Endothelial cell of umbilical vein (primary cell): ENCODE results near the gene KIF26B. TPM values are rescaled to one million over a fixed set of nuclear protein-coding genes. Genes with fewer than 3 reads are reported as not detected.

Source experiments
- BruUV-seq: library from RNA; stranded (reverse); fragments of 400-500 nt; replicated peaks from 2 replicates; lab custom pipeline; 2021; lab: Mats Ljungman, UMichigan
- CTCF ChIA-PET: fragments of 300-600, 350-600 bp; sonication (Branson Sonifier 250); formaldehyde crosslinking; loops from one replicate; lab custom pipeline; 2021; ENCODE audit warnings: antibody characterized with exemption, inconsistent platforms; lab: Charles Lee
- POLR2A ChIA-PET: fragments of 300-600, 350-600 bp; sonication (Branson Sonifier 250); formaldehyde crosslinking; loops from one replicate; lab custom pipeline; 2021; ENCODE audit warnings: antibody characterized with exemption, inconsistent platforms; lab: Charles Lee
- DNase-seq: peaks from one replicate; pipeline ENCODE4 v3.0.0-alpha.2; 2011; ENCODE audit warnings: low read depth, low spot score
- FAIRE-seq: peaks from 2 replicates; lab custom pipeline; 2011; peaks lifted over from hg19 to GRCh38; lab: Jason Lieb, UNC
- H2AFZ ChIP-seq: 2 replicates; pipeline ENCODE4 v1.6.0; 2012; ENCODE audit warnings: low read depth, low read length, control low read depth, inconsistent platforms
- H3K27ac ChIP-seq: 2 replicates; pipeline ENCODE4 v1.5.1; 2011; ENCODE audit warnings: low read depth, mild to moderate bottlenecking, control low read depth, low read length, moderate library complexity; ENCODE audit not compliant: insufficient read depth
- H3K27me3 ChIP-seq, 2 experiments: 2 replicates each; pipeline versions ENCODE4 v1.6.0 to v1.6.1; 2011; ENCODE audit warnings: low read length in 2 of 2, mixed read lengths in 1 of 2; ENCODE audit not compliant: control insufficient read depth in 2 of 2, insufficient read depth in 2 of 2
- H3K36me3 ChIP-seq, 2 experiments: 2 replicates in 1 of 2; 3 replicates in 1 of 2; pipeline ENCODE4 v1.5.1; 2011; ENCODE audit warnings: low read length in 2 of 2, mild to moderate bottlenecking in 1 of 2, moderate library complexity in 1 of 2; ENCODE audit not compliant: control insufficient read depth in 2 of 2, insufficient read depth in 2 of 2; ENCODE audit errors: extremely low read depth in 1 of 2
- H3K4me1 ChIP-seq: 3 replicates; pipeline ENCODE4 v1.5.1; 2011; ENCODE audit warnings: mild to moderate bottlenecking, low read length; ENCODE audit not compliant: control insufficient read depth, insufficient read depth; ENCODE audit errors: extremely low read depth
- H3K4me2 ChIP-seq: 2 replicates; pipeline ENCODE4 v1.6.1; 2011; ENCODE audit warnings: low read length, control low read depth, mixed read lengths; ENCODE audit not compliant: insufficient read depth
- H3K4me3 ChIP-seq, 3 experiments: fragments of 200-600 bp in 1 of 3; sonication (generic), shearing (Covaris generic) in 1 of 3; replicated peaks in 1 of 3; 2 replicates each; pipeline ENCODE4 v1.5.1; 2011 to 2016; ENCODE audit warnings: control low read depth in 3 of 3, low read length in 3 of 3, mild to moderate bottlenecking in 2 of 3, inconsistent platforms in 1 of 3, low read depth in 1 of 3, moderate library complexity in 1 of 3; ENCODE audit not compliant: insufficient read depth in 1 of 3
- H3K79me2 ChIP-seq: 2 replicates; pipeline ENCODE4 v1.6.0; 2012; ENCODE audit warnings: low read length, inconsistent platforms; ENCODE audit not compliant: control insufficient read depth, insufficient read depth
- H3K9ac ChIP-seq: replicated peaks from 2 replicates; pipeline ENCODE3; 2011; ENCODE audit warnings: low read length, control low read depth; ENCODE audit not compliant: insufficient read depth; ENCODE audit errors: extremely low read depth
- H3K9me1 ChIP-seq: replicated peaks from 3 replicates; pipeline ENCODE4 v1.6.0; 2011; ENCODE audit warnings: mild to moderate bottlenecking, low read length; ENCODE audit not compliant: control insufficient read depth, insufficient read depth; ENCODE audit errors: extremely low read depth
- H3K9me3 ChIP-seq: replicated peaks from 2 replicates; pipeline ENCODE4 v1.5.1; 2012; ENCODE audit warnings: low read length, inconsistent platforms; ENCODE audit not compliant: control insufficient read depth, insufficient read depth
- H4K20me1 ChIP-seq: replicated peaks from 2 replicates; pipeline ENCODE3; 2011; ENCODE audit warnings: mild to moderate bottlenecking, low read length; ENCODE audit not compliant: control insufficient read depth, insufficient read depth; ENCODE audit errors: extremely low read depth
- CTCF ChIP-seq, 2 donors: IDR thresholded peaks; 1 replicate in 1 of 2; 2 replicates in 1 of 2; pipeline ENCODE4 v1.5.1; 2011; ENCODE audit warnings: low read length in 2 of 2, mild to moderate bottlenecking in 2 of 2, moderate library complexity in 2 of 2, control low read depth in 1 of 2, inconsistent platforms in 1 of 2, low read depth in 1 of 2; ENCODE audit not compliant: insufficient read depth in 1 of 2; ENCODE audit errors: extremely low read depth in 1 of 2
- EZH2 ChIP-seq: IDR thresholded peaks from 2 replicates; pipeline ENCODE4 v1.6.1; 2012; ENCODE audit warnings: borderline replicate concordance, low read depth, mild to moderate bottlenecking, moderate library complexity, low read length, inconsistent platforms; ENCODE audit not compliant: severe bottlenecking
- FOS ChIP-seq: IDR thresholded peaks from 2 replicates; pipeline ENCODE4 v1.6.1; 2011; ENCODE audit warnings: mild to moderate bottlenecking, low read length, moderate library complexity, borderline replicate concordance; ENCODE audit not compliant: insufficient read depth
- GATA2 ChIP-seq: IDR thresholded peaks from 2 replicates; pipeline ENCODE4 v1.7.0; 2011; ENCODE audit warnings: low read depth, mild to moderate bottlenecking, moderate library complexity, mixed read lengths, low read length; ENCODE audit not compliant: insufficient read length, insufficient read depth
- JUN ChIP-seq: IDR thresholded peaks from 2 replicates; pipeline ENCODE4 v1.6.1; 2011; ENCODE audit warnings: borderline replicate concordance, low read depth; ENCODE audit not compliant: insufficient read length, insufficient read depth
- MAX ChIP-seq: IDR thresholded peaks from 2 replicates; pipeline ENCODE4 v1.6.1; 2011; ENCODE audit not compliant: insufficient read depth, insufficient read length
- MYC ChIP-seq: IDR thresholded peaks from one replicate; pipeline ENCODE4 v1.6.1; 2011; ENCODE audit warnings: mild to moderate bottlenecking, low read depth, low read length
- POLR2A ChIP-seq: IDR thresholded peaks from 2 replicates; pipeline ENCODE4 v1.6.1; 2012; ENCODE audit warnings: low read depth, mild to moderate bottlenecking, control low read depth, low read length
- POLR2AphosphoS5 ChIP-seq: IDR thresholded peaks from 2 replicates; pipeline ENCODE4 v1.6.1; 2012; ENCODE audit warnings: low read depth, mild to moderate bottlenecking, control low read depth, low read length, moderate library complexity; ENCODE audit not compliant: insufficient read depth
- dilution Hi-C: fragments of 300-500 bp; cut with MboI; formaldehyde crosslinking; loops from one replicate; pipeline ENCODE4 v1.15.0; 2019; ENCODE audit warnings: low sequenced_read_pairs; ENCODE audit not compliant: extremely low pct_ligation_motif_present
- intact Hi-C: fragments of 100-400 bp; cut with micrococcal nuclease; formaldehyde crosslinking; loops from one replicate; pipeline ENCODE4 v1.10.0; 2022
- polyA plus RNA-seq, 4 experiments: library from polyadenylated mRNA; depleted of rRNA in 3 of 4; stranded (reverse) in 3 of 4; unstranded in 1 of 4; fragments of >200 nt; gene quantifications; 2 replicates each; pipeline versions ENCODE4 v1.2.1 to v1.2.3, GENCODE V29; 2011 to 2012; ENCODE audit warnings: missing spikeins in 1 of 4
- total RNA-seq: library from RNA; stranded (reverse); gene quantifications from 2 replicates; pipeline ENCODE4 v1.2.3, GENCODE V29; 2021

Gene KIF26B
- total and polyA plus RNA-seq, 2 donors (not counting 3 experiments of a cell fraction or from before 2014, with no cell fraction given) = 0.04 to 0.49 TPM

GRCh38 chr1:245528258-245528635, 373.5 kb downstream of the KIF26B start:
- CTCF ChIA-PET = no interaction called here
- Histone ChIP-seq H3K4me2 (no peak overlapping the region), H3K4me1 (no peaks in the 10 kb centered on the region), H3K27ac (no peak overlapping the region), H3K27me3 (no peaks in the 10 kb centered on the region), H3K79me2 (no peaks in the 10 kb centered on the region), H4K20me1 (no peaks in the 10 kb centered on the region), H3K4me3 (no peak overlapping the region), H3K9me3 (no peaks in the 10 kb centered on the region), H3K9ac (no peak overlapping the region), H3K36me3 (no peaks in the 10 kb centered on the region), H2AFZ (no peak overlapping the region), H3K9me1 (no peaks in the 10 kb centered on the region)
- FAIRE-seq (no peak), DNase-seq (no peak)
- dilution Hi-C loops (no loop called here), intact Hi-C loops (no loop called here)
- BruUV-seq = no TSS peak
- POLR2A ChIA-PET = no interaction called here
- TF ChIP-seq FOS = no peak

GRCh38 chr1:245530937-245531336, 376.2 kb downstream of the KIF26B start:
- dilution Hi-C loops (no loop called here), intact Hi-C loops (no loop called here)
- Histone ChIP-seq H3K36me3 (no peaks in the 10 kb centered on the region), H3K4me1 (no peaks in the 10 kb centered on the region), H2AFZ (no peak overlapping the region), H3K9me1 (no peaks in the 10 kb centered on the region), H3K79me2 (no peaks in the 10 kb centered on the region), H3K4me2 (no peak overlapping the region), H3K9me3 (no peaks in the 10 kb centered on the region), H3K4me3 (no peak overlapping the region), H3K27me3 (no peaks in the 10 kb centered on the region), H4K20me1 (no peaks in the 10 kb centered on the region), H3K27ac (no peak overlapping the region), H3K9ac (no peak overlapping the region)
- no TSS peak for BruUV-seq
- TF ChIP-seq POLR2A = no peak
- no peak for TF ChIP-seq CTCF (IDR thresholded peaks at IDR 0.05; ENCODE audit: extremely low read depth in 1 of 2, insufficient read depth in 1 of 2, low read depth in 1 of 2, low read length in 2 of 2)
- no peak for TF ChIP-seq EZH2
- no peak for TF ChIP-seq JUN
- TF ChIP-seq FOS = no peak
- no peak for TF ChIP-seq MYC
- no peak for TF ChIP-seq POLR2AphosphoS5
- no peak for TF ChIP-seq MAX
- TF ChIP-seq GATA2 = no peak
- POLR2A ChIA-PET = no interaction called here
- DNase-seq (no peak), FAIRE-seq (no peak)
- CTCF ChIA-PET = no interaction called here
